RPMI7951 (cell line): ENCODE data around the gene FLOT1. TPM values are rescaled to one million over a fixed set of nuclear protein-coding genes. Genes with fewer than 3 reads are reported as not detected.
"Not testable (repeated sequence)": the region's sequence is repeated elsewhere in the genome, so short reads cannot be mapped to it uniquely, and the experiment has no call there.

Experiments used
- DNase-seq: peaks from one replicate; pipeline ENCODE4 v3.0.0-alpha.2; 2012; ENCODE audit warnings: low read depth
- total RNA-seq: library from RNA; depleted of rRNA; stranded (reverse); fragments of >200 nt; shearing (Covaris generic); gene quantifications from 2 replicates; pipeline ENCODE4 v1.2.3, GENCODE V29; 2014

FLOT1 gene
- total RNA-seq, 1 experiment from 2014 or later = 108 TPM

- not testable (repeated sequence) for DNase-seq
Measured at GRCh38 chr6:30723159-30723842, 19.2 kb downstream of the FLOT1 start.

- peak; percentile 82 for DNase-seq
Measured at GRCh38 chr6:30722280-30723112, 20.0 kb downstream of the FLOT1 start.

GRCh38 chr6:30722025-30722279 lies 20.5 kb downstream of the FLOT1 start:
- not testable (repeated sequence) for DNase-seq

- peak; percentile 88 for DNase-seq
Measured at GRCh38 chr6:30721198-30722024, 21.1 kb downstream of the FLOT1 start.

GRCh38 chr6:30720738-30721197 lies 21.7 kb downstream of the FLOT1 start:
- DNase-seq = peak; percentile 51

GRCh38 chr6:30719791-30720737 lies 22.4 kb downstream of the FLOT1 start, which contains the start of gene TUBB:
Gene TUBB (plus strand): TSS chr6:30720352. CDS start chr6:30720507, 155 bp downstream.
- peak; percentile 99 for DNase-seq

- no peak for DNase-seq
Measured at GRCh38 chr6:30719356-30719755, 23.1 kb downstream of the FLOT1 start.

- not testable (repeated sequence) for DNase-seq
Measured at GRCh38 chr6:30717845-30718720, 24.4 kb downstream of the FLOT1 start.

- DNase-seq = peak; percentile 100
Measured at GRCh38 chr6:30717129-30717844, 25.2 kb downstream of the FLOT1 start, which contains the start of gene MDC1. Gene MDC1 (minus strand): TSS chr6:30717281. CDS start chr6:30715175, 2,106 bp downstream.

GRCh38 chr6:30716879-30717128 lies 25.7 kb downstream of the FLOT1 start:
- no peak for DNase-seq

- no peak for DNase-seq
Measured at GRCh38 chr6:30714263-30714662, 28.2 kb downstream of the FLOT1 start.

GRCh38 chr6:30712441-30712945 lies 30.0 kb downstream of the FLOT1 start:
- DNase-seq = no peak

- no peak for DNase-seq
Measured at GRCh38 chr6:30711758-30712380, 30.6 kb downstream of the FLOT1 start.

- no peak for DNase-seq
Measured at GRCh38 chr6:30709101-30709868, 33.2 kb downstream of the FLOT1 start.

- no peak for DNase-seq
Measured at GRCh38 chr6:30707281-30707850, 35.1 kb downstream of the FLOT1 start.

GRCh38 chr6:30705620-30706019 lies 36.9 kb downstream of the FLOT1 start:
- DNase-seq = no peak

GRCh38 chr6:30703821-30704220 lies 38.7 kb downstream of the FLOT1 start:
- DNase-seq = no peak

GRCh38 chr6:30703011-30703410 lies 39.5 kb downstream of the FLOT1 start:
- no peak for DNase-seq
